Activated CD4-positive, alpha-beta T cell treated with anti-CD3 and anti-CD28 coated beads, Interleukin-2, amount 50 U/mL, for 1 hour (primary cell): ENCODE results near the gene H1-8.

Experiments
- DNase-seq: peaks from one replicate; pipeline ENCODE4 v3.0.0-alpha.2; 2020

H1-8 gene

DNA sequence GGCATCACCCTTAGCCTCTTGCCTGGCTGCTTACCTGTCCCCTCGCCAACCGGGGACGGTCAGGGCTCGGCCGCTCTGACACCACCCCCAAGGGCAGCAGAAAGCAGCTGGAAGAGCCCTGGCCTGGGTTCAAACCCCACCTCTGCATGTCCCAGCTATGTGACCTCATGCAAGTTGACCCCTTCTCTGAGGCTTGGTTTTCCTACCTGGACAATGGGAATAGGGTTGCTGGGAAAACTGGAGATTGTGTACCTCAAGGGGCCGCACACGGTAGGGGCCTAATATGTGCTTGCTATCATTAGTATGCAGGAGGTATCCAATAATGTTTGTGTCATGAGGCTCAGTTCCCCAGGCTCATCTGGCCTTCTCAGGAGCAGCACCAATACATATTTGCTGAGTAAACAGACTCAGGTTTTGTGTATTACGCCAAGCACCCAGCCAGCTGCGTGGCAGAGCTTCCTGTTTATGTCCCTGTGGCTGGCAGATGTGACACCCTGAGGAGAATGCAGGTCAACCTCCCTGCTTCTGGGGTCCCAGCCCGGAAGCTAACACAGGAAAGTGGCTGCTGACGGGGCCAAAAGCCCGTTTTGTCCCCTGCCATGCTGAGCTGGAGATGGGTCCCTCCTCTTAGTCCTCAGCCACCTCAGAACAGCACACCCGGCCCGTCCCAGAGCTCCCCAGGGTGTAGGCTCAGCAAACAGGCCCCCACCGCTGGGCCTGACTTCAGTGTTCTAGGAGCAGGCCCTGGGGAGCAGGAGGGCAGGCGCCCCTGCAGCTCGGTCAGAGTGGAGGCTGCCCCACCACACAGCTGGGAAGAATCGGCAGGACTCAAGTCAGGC lies 33.8 kb downstream of the H1-8 start:
- DNase-seq: peak; percentile 63

- DNase-seq: no peak
These were observed 34.4 kb downstream of the H1-8 start for GRCh38 chr3:129577366-129577765.

- DNase-seq: no peak
These were observed 35.2 kb downstream of the H1-8 start for GRCh38 chr3:129577925-129578786.

DNA sequence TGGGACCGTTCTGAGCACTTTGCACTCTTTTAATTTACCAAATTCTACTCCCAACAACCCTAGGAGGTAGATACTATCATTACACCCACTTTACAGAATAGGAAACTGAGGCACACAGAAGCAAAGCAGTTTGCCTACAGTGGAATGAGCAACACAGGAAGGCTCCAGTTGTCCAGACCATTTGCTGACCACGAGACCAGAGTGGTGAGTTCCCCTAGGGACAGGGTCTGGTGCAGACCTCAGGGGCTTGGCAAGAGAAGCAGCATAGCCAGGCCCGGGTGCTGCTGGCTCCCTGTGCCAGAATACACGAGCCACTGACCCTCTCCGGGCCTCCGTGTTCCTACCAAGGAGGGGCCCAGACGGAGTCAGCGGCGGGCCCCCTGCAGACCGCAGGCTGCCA lies 37.0 kb downstream of the H1-8 start:
- no peak for DNase-seq

GRCh38 chr3:129581623-129582022 lies 38.6 kb downstream of the H1-8 start:
- DNase-seq: no peak

- no peak for DNase-seq
These were observed 39.8 kb downstream of the H1-8 start for GRCh38 chr3:129582799-129583198.

DNA sequence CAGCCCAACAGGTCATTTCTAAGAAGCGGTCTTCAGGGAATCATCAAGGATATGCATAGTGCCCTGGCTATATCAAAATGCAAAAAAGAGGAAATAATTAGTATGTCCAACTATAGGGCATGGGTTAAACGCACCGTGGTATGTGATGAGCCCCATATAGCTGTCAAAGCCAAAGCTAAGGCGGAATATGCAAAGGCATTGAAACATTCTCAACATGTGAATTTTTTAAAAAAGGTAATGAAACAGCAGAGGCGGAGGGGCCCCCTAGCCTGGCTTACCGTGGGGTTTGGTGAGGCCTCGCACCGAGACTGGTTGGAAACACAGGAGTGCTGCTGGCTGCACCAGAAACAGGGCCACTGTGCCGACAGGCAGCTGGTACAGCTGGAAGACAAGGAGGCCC lies 40.3 kb downstream of the H1-8 start:
- DNase-seq: no peak

DNA sequence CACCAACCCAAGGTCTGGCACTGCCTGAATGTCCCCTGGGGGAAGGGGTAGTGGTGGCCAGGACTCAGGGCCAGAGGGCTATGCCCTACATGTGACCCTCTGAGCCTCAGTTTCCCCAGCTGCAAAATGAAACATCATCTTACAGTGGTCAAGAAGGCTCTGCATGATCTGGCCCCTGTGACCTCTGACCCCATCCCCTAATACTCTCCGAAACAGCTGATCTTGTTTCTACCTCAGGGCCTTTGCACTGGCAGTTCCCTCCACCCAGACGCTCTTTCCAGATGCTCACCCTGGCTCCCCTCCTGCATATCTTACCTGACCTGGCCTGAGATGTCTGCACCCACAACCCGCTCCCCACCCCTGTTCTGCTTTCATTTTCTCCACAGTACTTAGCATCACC lies 41.7 kb downstream of the H1-8 start:
- DNase-seq: no peak

GRCh38 chr3:129585949-129586657 lies 43.1 kb downstream of the H1-8 start:
- DNase-seq: no peak

DNA sequence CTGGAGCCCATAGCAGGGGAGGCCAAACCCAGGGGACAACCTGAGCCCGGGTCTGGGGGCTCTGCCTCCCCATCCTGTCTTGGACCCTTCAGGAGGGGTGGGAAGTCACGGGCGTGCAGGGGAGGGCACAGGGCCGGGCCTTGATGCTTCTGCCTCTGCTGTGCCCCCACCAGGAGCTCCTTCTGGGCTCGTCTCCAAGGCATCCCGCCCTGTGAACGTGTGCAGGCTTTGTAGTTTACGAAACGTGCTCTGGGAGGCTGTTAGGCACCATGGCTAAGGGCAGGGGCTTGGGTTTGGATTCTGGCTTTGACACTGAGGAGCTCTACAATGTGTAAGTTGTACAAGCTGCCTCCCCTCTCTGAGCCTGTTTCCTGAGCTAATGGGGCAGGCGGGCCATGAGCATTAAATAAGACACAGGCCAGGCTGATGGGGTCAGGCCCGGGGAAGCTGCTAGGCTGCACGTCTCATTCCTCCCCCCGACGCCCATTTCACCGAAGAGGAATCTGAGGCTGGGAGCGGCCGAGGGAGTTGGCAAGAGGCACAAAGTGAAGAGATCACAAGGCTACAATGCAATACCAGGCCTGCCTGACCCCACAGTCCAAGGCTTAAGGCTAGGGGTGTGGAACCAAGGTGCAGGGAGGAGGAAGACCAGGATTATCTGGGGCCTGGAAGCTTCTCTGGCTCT lies 43.9 kb downstream of the H1-8 start:
- DNase-seq: no peak

DNA sequence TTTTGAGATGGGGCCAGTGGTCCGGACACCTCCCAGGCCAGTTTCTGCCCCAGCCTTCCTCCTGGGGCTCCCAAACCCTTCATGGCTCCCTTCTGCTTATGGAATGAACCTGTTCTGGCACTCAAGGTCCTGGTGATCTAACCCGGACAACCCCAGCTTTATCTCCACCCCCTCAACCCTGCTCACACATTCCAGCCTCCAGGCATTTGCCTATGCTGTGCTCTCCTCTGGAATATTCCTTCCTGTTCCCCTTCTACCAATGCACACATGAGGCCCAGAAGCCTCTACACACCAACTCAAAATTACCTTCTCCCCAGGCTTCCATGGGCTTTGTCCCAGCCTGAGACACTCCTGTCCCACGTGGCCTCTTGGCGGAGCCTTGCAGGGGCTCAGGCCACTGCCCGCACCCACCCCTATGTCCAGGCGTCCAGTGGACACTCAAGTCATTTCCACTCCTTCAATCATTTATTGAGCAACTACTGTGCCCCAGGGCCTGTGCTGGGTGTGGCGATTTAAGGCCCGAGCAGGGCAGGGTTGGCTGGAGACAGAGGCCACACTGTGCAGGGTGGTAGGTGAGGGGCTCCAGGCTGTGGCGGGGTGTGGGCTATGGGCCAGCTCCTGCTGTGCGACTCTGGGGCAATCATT lies 44.7 kb downstream of the H1-8 start:
- DNase-seq: no peak

GRCh38 chr3:129590215-129590614 lies 47.2 kb downstream of the H1-8 start:
- DNase-seq: no peak

GRCh38 chr3:129591932-129592331 lies 49.0 kb downstream of the H1-8 start:
- no peak for DNase-seq

- DNase-seq: no peak
These were observed 49.6 kb downstream of the H1-8 start for GRCh38 chr3:129592381-129593131.

DNA sequence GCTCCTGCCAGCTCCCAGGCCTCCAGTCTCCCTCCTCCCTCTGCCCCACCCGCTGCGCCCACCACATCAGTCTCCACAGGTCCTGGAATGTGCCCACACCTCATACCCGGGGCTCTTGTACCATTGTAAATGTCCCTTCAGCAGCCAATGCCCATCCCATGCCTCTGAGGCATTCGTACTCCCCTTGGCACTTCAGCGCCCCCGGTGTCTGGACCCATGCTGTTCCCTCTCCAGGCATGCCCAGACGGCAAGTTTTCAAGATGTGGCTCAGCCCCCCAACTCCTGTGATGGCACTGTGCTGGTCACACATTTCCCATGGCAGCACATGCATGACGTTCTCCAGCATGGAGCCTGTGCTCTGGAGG lies 50.2 kb downstream of the H1-8 start:
- DNase-seq: no peak

DNA sequence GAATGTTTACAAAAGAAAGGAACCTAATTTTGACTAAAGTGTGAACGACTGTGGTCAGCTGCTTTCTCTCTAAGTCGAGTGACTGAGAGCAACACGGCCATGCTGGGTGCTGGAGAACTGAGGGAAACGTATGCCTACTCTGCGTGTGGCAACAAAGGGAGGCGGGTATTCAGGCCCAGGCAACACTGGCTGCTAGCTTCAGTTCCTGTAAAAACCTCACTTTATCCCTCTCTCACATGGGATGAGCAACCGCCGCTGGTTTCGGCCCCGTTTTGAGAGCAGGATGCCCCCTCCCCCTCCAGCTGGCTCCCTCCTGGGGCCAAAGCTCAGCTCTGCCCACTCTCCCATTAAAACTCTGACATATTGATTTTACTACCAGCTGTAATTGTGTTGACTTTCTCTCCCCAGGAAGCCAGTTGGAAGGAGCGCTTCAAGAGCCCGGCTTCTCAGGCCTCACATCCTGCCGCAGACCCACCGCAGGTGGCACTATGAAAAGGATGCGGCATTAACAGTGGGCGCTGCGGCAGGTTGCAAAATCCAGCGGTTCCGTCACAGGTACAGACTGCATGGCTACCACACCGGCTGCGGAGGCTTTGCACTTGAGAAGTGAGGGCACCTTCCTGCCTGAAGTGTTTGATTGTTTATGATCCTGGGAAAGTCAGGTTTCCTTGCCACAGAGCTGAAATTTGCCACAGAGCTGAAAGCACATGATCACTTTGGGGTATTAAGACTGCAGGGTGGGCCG lies 50.8 kb downstream of the H1-8 start:
- DNase-seq: peak; percentile 35

DNA sequence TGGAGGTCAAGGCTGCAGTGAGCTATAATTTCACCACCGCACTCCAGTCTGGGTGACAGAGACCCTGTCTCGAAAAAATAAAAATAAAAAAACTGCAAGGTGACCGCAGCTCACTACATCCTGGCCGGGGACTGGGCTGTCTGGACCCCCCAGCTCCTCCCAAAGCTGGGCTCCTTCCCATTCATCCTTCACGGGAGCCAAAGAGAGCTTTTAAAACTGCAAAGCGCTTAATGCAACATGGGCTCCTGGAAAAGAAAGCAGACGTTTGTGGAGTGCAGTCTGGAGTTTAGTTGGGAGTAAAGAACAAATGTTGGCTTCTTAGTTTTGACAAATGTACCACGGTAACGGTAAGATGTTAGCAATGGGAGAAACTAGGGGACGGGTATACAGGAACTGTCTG lies 51.4 kb downstream of the H1-8 start:
- no peak for DNase-seq

DNA sequence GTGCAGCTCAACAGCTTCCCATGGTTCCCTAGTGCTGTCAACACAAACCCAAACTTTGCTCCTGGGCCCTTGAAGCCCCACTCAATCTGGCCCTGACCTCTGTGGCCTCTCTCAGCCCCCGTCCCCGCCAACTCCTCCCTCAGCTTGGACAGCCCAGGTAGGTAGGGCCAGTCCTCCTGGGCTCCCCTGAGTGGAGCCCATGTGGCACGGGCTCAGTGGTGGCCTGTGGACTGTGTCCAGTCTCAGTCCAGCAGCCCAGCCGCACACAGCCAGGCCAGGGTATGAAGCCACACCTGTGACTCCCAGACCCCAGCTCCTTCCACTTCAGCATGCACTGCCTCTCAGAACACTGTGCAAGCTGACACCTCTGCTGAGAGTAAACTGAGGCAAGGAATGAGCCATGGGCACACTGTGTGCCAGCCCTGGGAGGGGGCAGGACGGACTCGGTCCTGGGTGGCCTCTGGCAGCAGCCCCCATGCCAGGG lies 52.0 kb downstream of the H1-8 start:
- no peak for DNase-seq

GRCh38 chr3:129595544-129596193 lies 52.7 kb downstream of the H1-8 start:
- no peak for DNase-seq
